Choroid plexus epithelial cell (primary cell): ENCODE measurements around the gene PTPRT.

Source experiments
- DNase-seq: peaks from one replicate; pipeline ENCODE4 v3.0.0-alpha.2; 2010; ENCODE audit warnings: low read depth
- H3K4me3 ChIP-seq: 2 replicates; pipeline ENCODE4 v1.5.1; 2011; ENCODE audit warnings: low read depth, mild to moderate bottlenecking, control low read depth, low read length, moderate library complexity
- TF ChIP-seq, protein P1 (sequence below): conservative IDR thresholded peaks from 2 replicates; pipeline ENCODE4 v1.5.1; 2011; ENCODE audit warnings: low read depth, mild to moderate bottlenecking, control low read depth, inconsistent platforms, low read length, moderate library complexity

PTPRT gene

DNA sequence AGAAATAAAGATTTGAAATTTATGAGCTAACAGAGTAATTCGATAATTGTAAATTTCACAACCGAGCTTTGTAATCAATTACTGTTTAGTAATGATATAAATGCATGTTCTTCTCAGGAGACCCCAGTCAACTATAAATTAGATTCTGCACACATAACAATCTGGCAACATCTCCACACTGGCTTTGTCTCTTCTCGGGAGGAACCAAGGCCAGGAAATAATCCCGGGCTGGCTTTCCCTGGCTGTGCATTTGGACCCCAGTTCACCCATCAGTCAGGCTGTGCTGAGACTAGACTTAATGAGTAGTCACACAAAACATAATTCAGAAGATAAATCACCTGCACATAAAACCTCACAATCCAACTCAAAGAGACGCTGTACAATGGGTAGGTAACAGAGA, 65.5 kb downstream of the PTPRT start:
- TF ChIP-seq, protein P1, sequence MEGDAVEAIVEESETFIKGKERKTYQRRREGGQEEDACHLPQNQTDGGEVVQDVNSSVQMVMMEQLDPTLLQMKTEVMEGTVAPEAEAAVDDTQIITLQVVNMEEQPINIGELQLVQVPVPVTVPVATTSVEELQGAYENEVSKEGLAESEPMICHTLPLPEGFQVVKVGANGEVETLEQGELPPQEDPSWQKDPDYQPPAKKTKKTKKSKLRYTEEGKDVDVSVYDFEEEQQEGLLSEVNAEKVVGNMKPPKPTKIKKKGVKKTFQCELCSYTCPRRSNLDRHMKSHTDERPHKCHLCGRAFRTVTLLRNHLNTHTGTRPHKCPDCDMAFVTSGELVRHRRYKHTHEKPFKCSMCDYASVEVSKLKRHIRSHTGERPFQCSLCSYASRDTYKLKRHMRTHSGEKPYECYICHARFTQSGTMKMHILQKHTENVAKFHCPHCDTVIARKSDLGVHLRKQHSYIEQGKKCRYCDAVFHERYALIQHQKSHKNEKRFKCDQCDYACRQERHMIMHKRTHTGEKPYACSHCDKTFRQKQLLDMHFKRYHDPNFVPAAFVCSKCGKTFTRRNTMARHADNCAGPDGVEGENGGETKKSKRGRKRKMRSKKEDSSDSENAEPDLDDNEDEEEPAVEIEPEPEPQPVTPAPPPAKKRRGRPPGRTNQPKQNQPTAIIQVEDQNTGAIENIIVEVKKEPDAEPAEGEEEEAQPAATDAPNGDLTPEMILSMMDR = no peak
- DNase-seq = no peak
- no peak overlapping the region for H3K4me3 ChIP-seq

- no peak overlapping the region for H3K4me3 ChIP-seq
- DNase-seq = no peak
- TF ChIP-seq, protein P1 = no peak
These were observed 66.5 kb downstream of the PTPRT start for GRCh38 chr20:43123180-43123579.

GRCh38 chr20:43119720-43120119, 70.0 kb downstream of the PTPRT start:
- H3K4me3 ChIP-seq = no peak overlapping the region
- DNase-seq = no peak
- TF ChIP-seq, protein P1 = no peak

DNA sequence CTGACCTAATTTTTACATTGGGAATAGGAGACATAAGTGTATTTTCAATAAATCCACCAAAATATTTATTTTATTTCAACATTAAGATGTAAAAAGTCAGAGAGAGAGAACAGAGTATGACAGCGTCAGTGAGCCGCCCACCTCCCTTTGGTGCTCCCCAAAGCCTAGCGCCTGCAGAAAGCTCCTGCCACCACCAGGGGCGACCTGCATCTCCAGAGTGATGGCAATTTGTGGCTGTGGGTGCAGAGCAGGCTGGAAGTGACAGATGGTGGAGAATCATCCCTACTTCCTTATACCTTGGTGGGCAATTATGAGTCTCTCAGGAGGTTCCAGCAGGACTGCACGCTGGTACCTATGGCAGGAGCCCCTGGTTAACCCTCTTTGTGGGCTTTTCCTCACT, 87.3 kb downstream of the PTPRT start:
- no peak overlapping the region for H3K4me3 ChIP-seq
- no peak for DNase-seq
- TF ChIP-seq, protein P1 = no peak

DNA sequence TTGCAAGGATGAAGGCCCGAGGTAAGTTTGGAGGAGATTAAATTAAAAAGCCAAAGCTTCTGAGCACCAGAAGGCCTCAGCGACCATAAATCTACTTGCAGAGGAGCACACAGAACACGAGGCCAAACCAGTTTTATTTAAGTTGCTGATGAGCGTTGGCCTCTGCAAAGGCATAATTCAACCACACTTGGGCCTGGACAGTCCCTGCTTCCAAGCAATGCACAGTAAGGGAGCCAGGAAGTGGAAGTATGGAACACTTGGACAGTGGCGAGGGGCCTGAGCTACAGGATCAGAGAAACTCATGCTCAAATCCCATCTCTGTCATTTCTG, 92.8 kb downstream of the PTPRT start:
- TF ChIP-seq, protein P1 = no peak
- no peak for DNase-seq
- H3K4me3 ChIP-seq = no peak overlapping the region

DNA sequence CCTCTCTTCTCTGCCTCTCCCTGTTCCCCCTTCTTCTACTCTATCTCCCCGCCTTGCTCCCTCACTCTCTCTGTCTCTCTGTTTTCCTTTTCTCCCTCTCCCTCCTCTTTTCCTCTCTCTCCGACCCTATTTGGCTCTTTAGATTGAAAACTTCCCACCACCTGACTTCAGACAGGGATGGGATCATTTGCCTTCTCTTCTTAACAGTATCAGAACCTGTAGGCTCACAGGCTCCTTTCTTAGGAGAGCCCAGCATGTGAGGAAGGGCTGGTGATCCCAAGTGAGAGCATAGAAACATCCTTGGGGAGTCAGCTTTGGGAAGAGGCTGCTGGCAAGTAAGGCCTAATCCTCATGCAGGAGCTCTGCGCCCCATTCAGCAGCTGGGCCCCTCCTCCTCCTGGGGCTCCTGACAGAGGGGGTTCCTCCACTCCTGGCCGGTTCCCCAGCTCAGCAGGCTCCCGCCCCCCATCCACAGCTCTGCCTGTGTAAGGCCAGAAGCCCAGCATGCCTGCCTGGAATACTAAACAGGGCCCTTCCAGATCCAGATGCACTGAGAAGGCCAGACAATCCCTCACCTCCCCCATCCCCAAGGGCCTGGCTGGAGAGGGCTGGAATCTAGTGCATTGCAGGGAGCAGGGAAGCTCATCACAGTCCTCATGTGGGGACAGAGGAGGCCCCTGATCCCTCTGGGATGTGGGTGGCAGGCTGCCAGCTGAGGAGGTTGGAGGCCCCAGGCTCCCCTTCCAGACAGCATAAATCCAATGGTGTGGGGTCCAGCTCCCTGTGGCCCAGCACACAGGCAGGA, 93.4 kb downstream of the PTPRT start:
- no peak for DNase-seq
- TF ChIP-seq, protein P1 = no peak

DNA sequence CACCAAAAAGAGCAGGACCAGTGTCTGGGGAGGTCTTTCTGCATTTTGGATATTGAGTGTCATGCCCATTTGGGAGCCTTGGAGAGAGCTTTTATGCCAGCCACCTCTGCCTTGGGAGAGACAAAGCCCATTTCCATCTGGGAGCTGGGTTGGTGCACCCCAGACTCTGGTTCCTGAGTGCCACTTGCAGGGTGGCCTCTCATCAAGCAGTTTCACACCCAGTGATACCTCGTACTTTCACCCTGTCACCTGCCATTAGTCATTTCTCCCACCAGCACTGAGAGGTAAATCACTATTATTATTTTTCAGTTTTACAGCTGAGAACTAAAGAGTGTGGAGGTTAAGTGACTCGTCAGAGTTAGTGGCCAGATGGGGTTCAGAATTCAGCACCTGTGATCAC, 94.7 kb downstream of the PTPRT start:
- TF ChIP-seq, protein P1 = no peak
- DNase-seq = no peak
- no peak overlapping the region for H3K4me3 ChIP-seq

More for the DNA sequence above, 93.4 kb downstream of the PTPRT start:
- H3K4me3 ChIP-seq = no peak overlapping the region
